HepG2 (cell line): ENCODE data around the gene VWA3A. TPM values are rescaled to one million over a fixed set of nuclear protein-coding genes. Genes with fewer than 3 reads are reported as not detected.

Source experiments
- ARHGAP35 ChIP-seq: sonication (generic); formaldehyde crosslinking; IDR thresholded peaks from 2 replicates; pipeline ENCODE4 v1.9.0; 2022; ENCODE audit warnings: mild to moderate bottlenecking, inconsistent platforms, moderate library complexity, missing genetic modification reagents, borderline replicate concordance
- CEBPG ChIP-seq: IDR thresholded peaks from 2 replicates; pipeline ENCODE4 v1.6.1; 2016
- GABPB1 ChIP-seq: IDR thresholded peaks from 2 replicates; pipeline ENCODE4 v1.6.1; 2016; ENCODE audit warnings: mild to moderate bottlenecking, missing genetic modification reagents, moderate library complexity, missing compliant biosample characterization
- HIVEP1 ChIP-seq: sonication (generic); formaldehyde crosslinking; IDR thresholded peaks from 2 replicates; pipeline ENCODE4 v1.4.0; 2020; ENCODE audit warnings: mild to moderate bottlenecking, missing genetic modification reagents
- IRF2 ChIP-seq: IDR thresholded peaks from 2 replicates; pipeline ENCODE4 v1.6.1; 2018; ENCODE audit warnings: missing genetic modification reagents, missing compliant biosample characterization
- ISX ChIP-seq: sonication (generic); formaldehyde crosslinking; conservative IDR thresholded peaks from 2 replicates; pipeline ENCODE4 v1.5.0; 2020; ENCODE audit warnings: missing genetic modification reagents
- MED1 ChIP-seq: sonication (generic); formaldehyde crosslinking; IDR thresholded peaks from 2 replicates; pipeline ENCODE4 v1.4.0; 2020; ENCODE audit warnings: missing genetic modification reagents
- MEIS1 ChIP-seq: sonication (generic); formaldehyde crosslinking; IDR thresholded peaks from 2 replicates; pipeline ENCODE4 v1.9.0; 2021; ENCODE audit warnings: mild to moderate bottlenecking, missing genetic modification reagents, moderate library complexity, borderline replicate concordance
- SOX6 ChIP-seq, 2 experiments: fragments of 450-650 bp in 1 of 2; sonication (generic) in 1 of 2; formaldehyde crosslinking in 1 of 2; IDR thresholded peaks; 2 replicates each; pipeline versions ENCODE4 v1.4.0 to v1.6.1; 2017 to 2020; ENCODE audit warnings: antibody characterized with exemption in 1 of 2, mild to moderate bottlenecking in 1 of 2, missing genetic modification reagents in 1 of 2
- SP4 ChIP-seq: sonication (generic); formaldehyde crosslinking; IDR thresholded peaks from 2 replicates; pipeline ENCODE4 v1.8.1; 2023; ENCODE audit warnings: mild to moderate bottlenecking, missing genetic modification reagents
- SRY ChIP-seq: sonication (generic); formaldehyde crosslinking; IDR thresholded peaks from 2 replicates; pipeline ENCODE4 v1.8.0; 2022; ENCODE audit warnings: mild to moderate bottlenecking, missing genetic modification reagents
- U2AF1 ChIP-seq: fragments of 200-400 bp; formaldehyde crosslinking; optimal IDR thresholded peaks from 2 replicates; pipeline ENCODE3; 2017; ENCODE audit warnings: mild to moderate bottlenecking, low read depth, low read length
- ZKSCAN5 ChIP-seq: sonication (generic); formaldehyde crosslinking; IDR thresholded peaks from 2 replicates; pipeline ENCODE4 v1.5.1; 2020; ENCODE audit warnings: mild to moderate bottlenecking, missing genetic modification reagents
- ZNF33B ChIP-seq: sonication (generic); formaldehyde crosslinking; IDR thresholded peaks from 2 replicates; pipeline ENCODE4 v1.5.1; 2020; ENCODE audit warnings: mild to moderate bottlenecking, missing genetic modification reagents
- ZNF564 ChIP-seq: sonication (generic); formaldehyde crosslinking; IDR thresholded peaks from 2 replicates; pipeline ENCODE4 v1.8.1; 2023; ENCODE audit warnings: mild to moderate bottlenecking, missing genetic modification reagents
- ZNF589 ChIP-seq: sonication (generic); formaldehyde crosslinking; conservative IDR thresholded peaks from 2 replicates; pipeline ENCODE4 v1.8.0; 2022; ENCODE audit warnings: mild to moderate bottlenecking, moderate library complexity, missing genetic modification reagents
- ZNF619 ChIP-seq: sonication (generic); formaldehyde crosslinking; IDR thresholded peaks from 2 replicates; pipeline ENCODE4 v1.4.0; 2020; ENCODE audit warnings: mild to moderate bottlenecking, missing genetic modification reagents
- ZNF724P ChIP-seq: sonication (generic); formaldehyde crosslinking; IDR thresholded peaks from 2 replicates; pipeline ENCODE4 v1.8.0; 2022; ENCODE audit warnings: missing genetic modification reagents, borderline replicate concordance
- ZSCAN9 ChIP-seq: IDR thresholded peaks from 2 replicates; pipeline ENCODE4 v1.6.1; 2016; ENCODE audit warnings: borderline replicate concordance
- polyA plus RNA-seq, 8 experiments: library from polyadenylated mRNA; depleted of rRNA in 3 of 8; stranded (reverse) in 7 of 8; unstranded in 1 of 8; fragments of >200 nt; fragmentation: Illumina TruSeq in 4 of 8; extraction: Trizol in 4 of 8; gene quantifications; 2 replicates each; pipeline versions ENCODE4 v1.2.1 to v1.2.3, GENCODE V29; 2011 to 2016; ENCODE audit warnings: low read depth in 4 of 8, missing spikeins in 1 of 8, mixed read lengths in 1 of 8; ENCODE audit not compliant: insufficient read depth in 1 of 8
- total RNA-seq, 5 experiments: library from RNA; depleted of rRNA; stranded (reverse); fragments of >200 nt; fragmentation: Illumina TruSeq; extraction: Trizol; gene quantifications; 2 replicates each; pipeline ENCODE4 v1.2.3, GENCODE V29; 2016; ENCODE audit warnings: low read depth in 1 of 5
- TF ChIP-seq, protein P1 (sequence below): sonication (generic); formaldehyde crosslinking; IDR thresholded peaks from one replicate; pipeline ENCODE4 v1.5.1; 2020; ENCODE audit warnings: mild to moderate bottlenecking, missing genetic modification reagents; ENCODE audit errors: not compliant biosample characterization
- TF ChIP-seq, protein P2 (sequence below): sonication (generic); formaldehyde crosslinking; IDR thresholded peaks from 2 replicates; pipeline ENCODE4 v1.5.0; 2020; ENCODE audit warnings: mild to moderate bottlenecking, missing genetic modification reagents, borderline replicate concordance

The VWA3A gene
- total and polyA plus RNA-seq, 2 of the 13 experiments (the other 11 are each of a cell fraction or from before 2014, with no cell fraction given): 0.03 to 0.07 TPM

DNA sequence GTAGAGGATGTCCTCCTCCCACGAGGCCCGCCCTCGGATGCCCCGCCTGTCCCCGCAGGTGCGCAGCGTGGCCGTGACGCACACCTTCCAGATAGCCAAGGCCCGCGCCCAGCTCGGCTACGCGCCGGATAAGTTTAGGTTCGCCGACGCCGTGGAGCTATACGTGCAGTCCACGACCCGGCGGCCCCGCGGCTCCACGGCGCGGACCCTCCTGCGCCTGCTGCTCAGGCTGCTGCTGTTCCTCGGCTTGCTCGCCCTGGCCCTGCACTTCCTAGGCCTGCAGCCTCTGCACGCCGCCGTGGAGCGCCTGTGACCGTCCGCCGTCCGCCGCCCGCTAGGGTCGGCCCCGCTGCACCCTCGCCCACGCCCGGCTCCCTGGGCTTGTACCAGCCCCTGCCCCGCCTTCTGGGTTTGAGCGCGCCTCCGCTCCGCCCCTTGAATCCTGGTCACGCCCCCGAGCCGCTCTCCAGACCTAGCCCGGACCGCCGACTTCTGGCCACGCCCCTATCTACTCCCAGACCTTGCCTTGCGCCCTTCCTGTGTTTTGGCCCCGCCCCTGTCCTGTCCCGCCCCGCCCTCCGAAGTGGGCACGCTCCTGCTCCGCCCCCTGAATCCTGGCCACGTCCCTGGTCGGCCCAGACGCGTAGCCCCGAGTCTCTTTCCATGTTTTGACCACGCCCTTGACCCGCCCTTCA, 97.9 kb downstream of the VWA3A start (continued):
- TF ChIP-seq, protein P1, sequence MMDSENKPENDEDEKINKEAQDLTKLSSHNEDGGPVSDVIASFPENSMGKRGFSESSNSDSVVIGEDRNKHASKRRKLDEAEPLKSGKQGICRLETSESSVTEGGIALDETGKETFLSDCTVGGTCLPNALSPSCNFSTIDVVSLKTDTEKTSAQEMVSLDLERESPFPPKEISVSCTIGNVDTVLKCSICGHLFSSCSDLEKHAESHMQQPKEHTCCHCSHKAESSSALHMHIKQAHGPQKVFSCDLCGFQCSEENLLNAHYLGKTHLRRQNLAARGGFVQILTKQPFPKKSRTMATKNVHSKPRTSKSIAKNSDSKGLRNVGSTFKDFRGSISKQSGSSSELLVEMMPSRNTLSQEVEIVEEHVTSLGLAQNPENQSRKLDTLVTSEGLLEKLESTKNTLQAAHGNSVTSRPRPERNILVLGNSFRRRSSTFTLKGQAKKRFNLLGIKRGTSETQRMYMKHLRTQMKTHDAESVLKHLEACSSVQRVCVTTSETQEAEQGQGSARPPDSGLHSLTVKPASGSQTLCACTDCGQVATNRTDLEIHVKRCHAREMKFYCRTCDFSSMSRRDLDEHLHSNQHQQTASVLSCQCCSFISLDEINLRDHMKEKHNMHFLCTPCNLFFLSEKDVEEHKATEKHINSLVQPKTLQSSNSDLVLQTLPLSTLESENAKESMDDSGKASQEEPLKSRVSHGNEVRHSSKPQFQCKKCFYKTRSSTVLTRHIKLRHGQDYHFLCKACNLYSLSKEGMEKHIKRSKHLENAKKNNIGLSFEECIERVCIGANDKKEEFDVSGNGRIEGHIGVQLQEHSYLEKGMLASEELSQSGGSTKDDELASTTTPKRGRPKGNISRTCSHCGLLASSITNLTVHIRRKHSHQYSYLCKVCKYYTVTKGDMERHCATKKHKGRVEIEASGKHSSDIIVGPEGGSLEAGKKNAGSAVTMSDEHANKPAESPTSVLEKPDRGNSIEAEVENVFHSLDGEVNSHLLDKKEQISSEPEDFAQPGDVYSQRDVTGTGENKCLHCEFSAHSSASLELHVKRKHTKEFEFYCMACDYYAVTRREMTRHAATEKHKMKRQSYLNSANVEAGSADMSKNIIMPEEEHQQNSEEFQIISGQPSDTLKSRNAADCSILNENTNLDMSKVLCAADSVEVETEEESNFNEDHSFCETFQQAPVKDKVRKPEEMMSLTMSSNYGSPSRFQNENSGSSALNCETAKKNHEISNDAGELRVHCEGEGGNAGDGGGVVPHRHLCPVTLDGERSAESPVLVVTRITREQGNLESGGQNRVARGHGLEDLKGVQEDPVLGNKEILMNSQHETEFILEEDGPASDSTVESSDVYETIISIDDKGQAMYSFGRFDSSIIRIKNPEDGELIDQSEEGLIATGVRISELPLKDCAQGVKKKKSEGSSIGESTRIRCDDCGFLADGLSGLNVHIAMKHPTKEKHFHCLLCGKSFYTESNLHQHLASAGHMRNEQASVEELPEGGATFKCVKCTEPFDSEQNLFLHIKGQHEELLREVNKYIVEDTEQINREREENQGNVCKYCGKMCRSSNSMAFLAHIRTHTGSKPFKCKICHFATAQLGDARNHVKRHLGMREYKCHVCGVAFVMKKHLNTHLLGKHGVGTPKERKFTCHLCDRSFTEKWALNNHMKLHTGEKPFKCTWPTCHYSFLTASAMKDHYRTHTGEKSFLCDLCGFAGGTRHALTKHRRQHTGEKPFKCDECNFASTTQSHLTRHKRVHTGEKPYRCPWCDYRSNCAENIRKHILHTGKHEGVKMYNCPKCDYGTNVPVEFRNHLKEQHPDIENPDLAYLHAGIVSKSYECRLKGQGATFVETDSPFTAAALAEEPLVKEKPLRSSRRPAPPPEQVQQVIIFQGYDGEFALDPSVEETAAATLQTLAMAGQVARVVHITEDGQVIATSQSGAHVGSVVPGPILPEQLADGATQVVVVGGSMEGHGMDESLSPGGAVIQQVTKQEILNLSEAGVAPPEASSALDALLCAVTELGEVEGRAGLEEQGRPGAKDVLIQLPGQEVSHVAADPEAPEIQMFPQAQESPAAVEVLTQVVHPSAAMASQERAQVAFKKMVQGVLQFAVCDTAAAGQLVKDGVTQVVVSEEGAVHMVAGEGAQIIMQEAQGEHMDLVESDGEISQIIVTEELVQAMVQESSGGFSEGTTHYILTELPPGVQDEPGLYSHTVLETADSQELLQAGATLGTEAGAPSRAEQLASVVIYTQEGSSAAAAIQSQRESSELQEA (CRISPR knock-in tag): peak; percentile 92
- TF ChIP-seq U2AF1 (no peak), ARHGAP35 (peak; percentile 88), MEIS1 (CRISPR knock-in tag) (peak; percentile 95), ISX (CRISPR knock-in tag) (peak; percentile 71; the same call in 1 of the 2 replicates), MED1 (CRISPR knock-in tag) (peak; percentile 88), SP4 (peak; percentile 96), ZNF619 (peak; percentile 99), GABPB1 (CRISPR knock-in tag) (peak; percentile 82), ZKSCAN5 (CRISPR knock-in tag) (no peak), ZNF589 (CRISPR knock-in tag) (no peak; the same call in 1 of the 2 replicates), HIVEP1 (CRISPR knock-in tag) (no peak; the same call in 1 of the 2 replicates), CEBPG (CRISPR knock-in tag) (peak; percentile 38; the same call in 1 of the 2 replicates), ZNF564 (CRISPR knock-in tag) (peak; percentile 79; the same call in 1 of the 2 replicates), ZNF33B (CRISPR knock-in tag) (no peak), ZNF724P (CRISPR knock-in tag) (peak; percentile 98), SOX6 (IDR thresholded peaks at IDR 0.05) (no peak), SOX6 (CRISPR knock-in tag; IDR thresholded peaks at IDR 0.05) (peak; percentile 55; the same call in 1 of the 2 replicates), SRY (CRISPR knock-in tag) (peak; percentile 96), ZSCAN9 (CRISPR knock-in tag) (peak; percentile 12; the same call in 1 of the 2 replicates), IRF2 (CRISPR knock-in tag) (peak; percentile 71)
- TF ChIP-seq, protein P2, sequence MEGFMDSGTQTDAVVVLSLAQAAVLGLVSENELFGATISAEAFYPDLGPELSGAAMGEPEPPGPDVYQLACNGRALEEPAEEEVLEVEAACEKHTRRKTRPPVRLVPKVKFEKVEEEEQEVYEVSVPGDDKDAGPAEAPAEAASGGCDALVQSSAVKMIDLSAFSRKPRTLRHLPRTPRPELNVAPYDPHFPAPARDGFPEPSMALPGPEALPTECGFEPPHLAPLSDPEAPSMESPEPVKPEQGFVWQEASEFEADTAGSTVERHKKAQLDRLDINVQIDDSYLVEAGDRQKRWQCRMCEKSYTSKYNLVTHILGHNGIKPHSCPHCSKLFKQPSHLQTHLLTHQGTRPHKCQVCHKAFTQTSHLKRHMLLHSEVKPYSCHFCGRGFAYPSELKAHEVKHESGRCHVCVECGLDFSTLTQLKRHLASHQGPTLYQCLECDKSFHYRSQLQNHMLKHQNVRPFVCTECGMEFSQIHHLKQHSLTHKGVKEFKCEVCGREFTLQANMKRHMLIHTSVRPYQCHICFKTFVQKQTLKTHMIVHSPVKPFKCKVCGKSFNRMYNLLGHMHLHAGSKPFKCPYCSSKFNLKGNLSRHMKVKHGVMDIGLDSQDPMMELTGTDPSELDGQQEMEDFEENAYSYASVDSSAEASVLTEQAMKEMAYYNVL (CRISPR knock-in tag): peak; percentile 92
